ENCODE results near the gene BHLHE41.
A peak's percentile ranks its signal among the peaks of the same experiment; 100 is the strongest.

The BHLHE41 gene

GRCh38 chr12:26113853-26114719 is 10.8 kb downstream of the BHLHE41 start:
- DNase-seq, result peak; percentile 72

- no peak for DNase-seq
Observed at GRCh38 chr12:26113181-26113654, 11.6 kb downstream of the BHLHE41 start.

- DNase-seq, result no peak
Observed at GRCh38 chr12:26112703-26113147, 12.1 kb downstream of the BHLHE41 start.

GRCh38 chr12:26112232-26112631 is 12.6 kb downstream of the BHLHE41 start:
- DNase-seq, result no peak

- DNase-seq, result no peak
Observed at GRCh38 chr12:26109343-26109881, 15.4 kb downstream of the BHLHE41 start.

- DNase-seq, result no peak
Observed at GRCh38 chr12:26108915-26109314, 15.9 kb downstream of the BHLHE41 start.

GRCh38 chr12:26106347-26106746 is 18.5 kb downstream of the BHLHE41 start:
- DNase-seq, result no peak

GRCh38 chr12:26102953-26103352 is 21.9 kb downstream of the BHLHE41 start:
- DNase-seq, result no peak

GRCh38 chr12:26101763-26102162 is 23.1 kb downstream of the BHLHE41 start:
- DNase-seq, result no peak

- DNase-seq, result no peak
Observed at GRCh38 chr12:26101350-26101734, 23.5 kb downstream of the BHLHE41 start.

- DNase-seq, result no peak
Observed at GRCh38 chr12:26100666-26101349, 24.0 kb downstream of the BHLHE41 start.

- no peak for DNase-seq
Observed at GRCh38 chr12:26097046-26097878, 27.6 kb downstream of the BHLHE41 start.

GRCh38 chr12:26096036-26096435 is 28.8 kb downstream of the BHLHE41 start:
- no peak for DNase-seq

GRCh38 chr12:26095186-26095585 is 29.7 kb downstream of the BHLHE41 start:
- no peak for DNase-seq

GRCh38 chr12:26092346-26093105 is 32.3 kb downstream of the BHLHE41 start:
- DNase-seq, result no peak

GRCh38 chr12:26091822-26092221 is 33.0 kb downstream of the BHLHE41 start:
- DNase-seq, result no peak

- DNase-seq, result no peak
Observed at GRCh38 chr12:26090836-26091510, 33.9 kb downstream of the BHLHE41 start.

- DNase-seq, result no peak
Observed at GRCh38 chr12:26088998-26089397, 35.8 kb downstream of the BHLHE41 start.

GRCh38 chr12:26086936-26087335 is 37.9 kb downstream of the BHLHE41 start:
- no peak for DNase-seq

GRCh38 chr12:26080911-26081310 is 43.9 kb downstream of the BHLHE41 start:
- DNase-seq, result no peak

GRCh38 chr12:26077915-26078702 is 46.7 kb downstream of the BHLHE41 start:
- no peak for DNase-seq

All from 8988T (cell line).